GM12872 (cell line): Measurements from ENCODE around the gene C17orf100.

Source experiments
- TF ChIP-seq, protein P1 (sequence below): IDR thresholded peaks from 3 replicates; pipeline ENCODE4 v1.5.1; 2011; ENCODE audit warnings: low read depth, mild to moderate bottlenecking, low read length, moderate library complexity; ENCODE audit not compliant: insufficient read depth

Gene C17orf100

DNA sequence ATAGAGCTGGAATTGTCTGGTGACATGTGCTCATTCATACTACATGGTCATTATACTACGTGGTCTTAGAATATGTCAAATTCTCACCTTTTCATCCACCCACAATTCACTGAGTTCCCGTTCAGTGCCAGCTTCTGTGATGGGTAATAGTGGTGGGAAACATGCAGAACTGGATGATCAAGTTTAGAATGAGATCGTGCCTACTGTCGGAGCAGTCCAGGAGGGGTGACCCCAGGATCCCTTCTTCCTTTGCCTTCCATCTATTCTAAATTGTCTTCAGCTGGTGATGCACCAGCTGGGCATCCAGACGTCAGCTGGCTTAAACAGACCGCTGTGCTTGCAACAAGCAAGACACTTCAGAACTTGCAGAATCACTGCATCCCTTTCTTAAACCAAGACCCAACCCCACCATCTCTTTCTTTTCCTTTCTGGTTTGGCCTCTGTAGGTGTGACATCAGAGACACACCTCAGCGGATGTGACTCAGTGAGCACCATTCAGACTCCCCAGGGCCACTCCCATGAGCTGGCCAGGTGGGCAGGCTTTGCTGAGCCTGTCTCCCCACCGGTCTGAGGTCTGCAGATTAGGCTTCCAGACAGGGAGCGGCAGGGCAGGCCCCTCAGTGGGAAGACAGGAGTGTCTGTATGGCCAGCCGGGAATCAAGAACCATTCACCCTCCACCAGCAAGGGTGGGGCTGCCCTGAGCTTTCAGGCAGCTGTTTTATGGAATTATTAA, 18.1 kb downstream of the C17orf100 start:
- TF ChIP-seq, protein P1, sequence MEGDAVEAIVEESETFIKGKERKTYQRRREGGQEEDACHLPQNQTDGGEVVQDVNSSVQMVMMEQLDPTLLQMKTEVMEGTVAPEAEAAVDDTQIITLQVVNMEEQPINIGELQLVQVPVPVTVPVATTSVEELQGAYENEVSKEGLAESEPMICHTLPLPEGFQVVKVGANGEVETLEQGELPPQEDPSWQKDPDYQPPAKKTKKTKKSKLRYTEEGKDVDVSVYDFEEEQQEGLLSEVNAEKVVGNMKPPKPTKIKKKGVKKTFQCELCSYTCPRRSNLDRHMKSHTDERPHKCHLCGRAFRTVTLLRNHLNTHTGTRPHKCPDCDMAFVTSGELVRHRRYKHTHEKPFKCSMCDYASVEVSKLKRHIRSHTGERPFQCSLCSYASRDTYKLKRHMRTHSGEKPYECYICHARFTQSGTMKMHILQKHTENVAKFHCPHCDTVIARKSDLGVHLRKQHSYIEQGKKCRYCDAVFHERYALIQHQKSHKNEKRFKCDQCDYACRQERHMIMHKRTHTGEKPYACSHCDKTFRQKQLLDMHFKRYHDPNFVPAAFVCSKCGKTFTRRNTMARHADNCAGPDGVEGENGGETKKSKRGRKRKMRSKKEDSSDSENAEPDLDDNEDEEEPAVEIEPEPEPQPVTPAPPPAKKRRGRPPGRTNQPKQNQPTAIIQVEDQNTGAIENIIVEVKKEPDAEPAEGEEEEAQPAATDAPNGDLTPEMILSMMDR, result no peak

- TF ChIP-seq, protein P1, result no peak
Measured at GRCh38 chr17:6670571-6670970, 19.0 kb downstream of the C17orf100 start.

- TF ChIP-seq, protein P1, result no peak
Measured at GRCh38 chr17:6670999-6671398, 19.4 kb downstream of the C17orf100 start.

DNA sequence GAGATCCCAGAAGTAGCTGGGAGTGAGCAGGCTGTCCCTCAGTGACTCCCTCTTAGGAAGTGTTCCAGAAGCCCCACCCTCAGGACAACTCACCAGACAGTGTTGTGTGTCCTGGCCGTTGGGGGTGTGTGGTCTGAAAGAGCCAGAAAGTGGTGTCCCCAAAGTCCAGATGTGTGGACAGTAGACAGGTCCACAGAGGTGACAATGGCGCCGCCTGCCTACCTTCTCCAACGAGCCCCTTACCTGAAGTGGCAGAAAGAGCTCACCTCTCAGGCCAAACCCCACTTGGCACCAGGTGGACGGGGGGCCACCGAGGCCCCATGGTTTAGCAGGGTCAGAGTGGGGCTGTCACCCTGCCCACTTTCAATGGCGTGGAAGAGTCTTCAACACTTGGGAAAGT, 19.9 kb downstream of the C17orf100 start:
- TF ChIP-seq, protein P1, result no peak

GRCh38 chr17:6674586-6674985, 23.0 kb downstream of the C17orf100 start:
- TF ChIP-seq, protein P1, result no peak

GRCh38 chr17:6675201-6675825, 23.8 kb downstream of the C17orf100 start:
- TF ChIP-seq, protein P1, result no peak

DNA sequence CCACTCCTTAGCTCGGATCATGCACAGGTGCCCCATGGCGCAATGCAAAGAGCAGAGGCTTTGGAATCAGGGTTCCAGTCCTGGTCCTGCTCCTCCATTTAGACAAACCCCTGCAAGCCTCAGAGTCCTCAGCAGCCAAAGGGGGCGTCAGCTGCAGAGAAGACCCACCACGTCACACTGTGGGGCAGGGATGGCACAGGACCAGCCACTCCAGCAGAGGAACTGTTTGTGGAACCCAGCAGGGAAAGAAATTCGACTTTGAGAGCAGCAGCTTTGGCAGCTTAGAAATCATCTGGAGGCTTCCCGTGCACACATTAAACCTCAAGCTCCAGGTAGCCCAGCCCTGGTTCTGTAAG, 25.2 kb downstream of the C17orf100 start:
- TF ChIP-seq, protein P1, result no peak
